ENCODE measurements around the gene SIGLEC14.
"Not testable (repeated sequence)": the region's sequence is repeated elsewhere in the genome, so short reads cannot be mapped to it uniquely, and the experiment has no call there.

The SIGLEC14 gene

GRCh38 chr19:51646730-51647129 lies at the start of gene SIGLEC14:
SIGLEC14 (minus strand) TSS chr19:51646825; CDS start chr19:51646759, 66 bp downstream.
- not testable (repeated sequence) for DNase-seq

- DNase-seq = no peak
Measured at GRCh38 chr19:51695702-51696315, 49.2 kb upstream of the SIGLEC14 start.

DNA sequence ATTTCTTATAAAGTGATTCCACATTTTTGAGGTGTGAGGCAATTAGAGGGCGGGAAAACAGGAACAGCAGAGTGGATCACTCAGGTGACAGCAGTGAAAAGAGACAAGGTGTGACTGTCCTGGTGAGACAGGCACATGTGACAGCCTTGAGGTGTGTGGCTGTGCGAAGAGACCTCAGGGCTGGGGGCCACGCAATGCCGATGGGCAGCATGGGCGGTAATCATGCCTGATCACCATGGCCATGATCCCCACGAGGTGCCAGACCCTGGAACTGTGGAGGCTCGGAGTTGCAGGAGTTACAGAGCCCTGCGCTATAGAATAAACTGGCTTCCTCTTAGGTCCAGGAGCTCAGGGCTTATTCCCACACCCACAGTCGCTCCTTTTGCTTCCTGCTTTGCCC lies 48.5 kb upstream of the SIGLEC14 start:
- DNase-seq = no peak

DNA sequence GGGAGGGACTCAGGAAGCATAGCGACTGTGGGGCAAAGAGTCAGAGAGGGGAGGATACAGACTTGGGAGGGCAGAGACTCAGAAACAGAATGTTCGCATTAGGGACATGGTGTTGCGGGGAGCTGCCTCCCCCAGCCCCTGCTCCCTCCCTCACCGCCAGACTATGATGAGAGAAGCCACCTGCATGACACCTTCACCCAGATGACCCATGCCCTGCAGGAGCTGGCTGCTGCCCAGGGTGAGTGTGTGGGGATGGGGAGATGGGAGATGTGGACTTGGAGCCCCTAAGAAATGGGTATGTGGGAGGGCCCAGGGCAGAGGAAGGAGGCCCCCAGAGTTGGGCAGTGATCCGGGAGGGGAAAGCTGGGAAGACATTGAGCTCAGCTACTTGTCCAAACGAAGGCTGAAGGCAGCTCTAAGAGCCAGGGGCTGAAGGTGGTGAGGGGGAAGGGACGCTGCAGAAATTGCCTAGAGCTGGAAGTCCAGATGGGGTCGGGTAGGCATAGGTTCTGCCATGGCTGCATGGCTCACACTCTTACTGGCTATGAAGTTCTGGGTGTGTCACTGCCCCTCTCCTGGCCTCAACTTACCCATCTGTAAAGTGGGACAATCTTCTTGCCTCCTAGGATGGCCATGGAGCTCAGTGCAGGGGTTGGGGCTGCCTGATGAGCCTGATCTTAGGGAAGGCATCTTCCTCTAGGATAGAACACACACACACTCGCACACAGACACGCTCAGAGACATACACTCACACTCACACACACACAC lies 47.9 kb upstream of the SIGLEC14 start:
- DNase-seq = no peak

DNA sequence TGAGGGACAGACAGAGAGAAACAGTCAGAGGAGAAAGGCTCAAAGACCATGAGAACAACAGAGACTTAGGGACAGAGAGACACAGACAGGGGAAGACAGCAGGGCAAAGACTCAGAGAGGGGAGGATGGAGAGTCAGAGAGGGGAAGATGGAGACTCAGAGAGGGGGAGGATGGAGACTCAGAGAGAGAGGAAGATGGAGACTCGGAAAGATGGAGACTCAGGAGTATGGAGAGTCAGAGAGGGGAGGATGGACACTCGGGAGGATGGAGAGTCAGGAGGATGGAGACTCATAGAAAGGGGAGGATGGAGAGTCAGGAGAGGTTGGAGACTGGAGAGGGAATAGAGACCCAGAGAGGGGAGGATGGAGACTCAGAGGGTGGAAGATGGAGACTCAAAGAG lies 47.2 kb upstream of the SIGLEC14 start:
- no peak for DNase-seq

- no peak for DNase-seq
Measured at GRCh38 chr19:51693260-51693659, 46.6 kb upstream of the SIGLEC14 start, which contains the start of gene SPACA6. SPACA6 (plus strand) TSS chr19:51693330; CDS start chr19:51693527, 197 bp downstream.

GRCh38 chr19:51692468-51692867 lies 45.8 kb upstream of the SIGLEC14 start:
- no peak for DNase-seq

DNA sequence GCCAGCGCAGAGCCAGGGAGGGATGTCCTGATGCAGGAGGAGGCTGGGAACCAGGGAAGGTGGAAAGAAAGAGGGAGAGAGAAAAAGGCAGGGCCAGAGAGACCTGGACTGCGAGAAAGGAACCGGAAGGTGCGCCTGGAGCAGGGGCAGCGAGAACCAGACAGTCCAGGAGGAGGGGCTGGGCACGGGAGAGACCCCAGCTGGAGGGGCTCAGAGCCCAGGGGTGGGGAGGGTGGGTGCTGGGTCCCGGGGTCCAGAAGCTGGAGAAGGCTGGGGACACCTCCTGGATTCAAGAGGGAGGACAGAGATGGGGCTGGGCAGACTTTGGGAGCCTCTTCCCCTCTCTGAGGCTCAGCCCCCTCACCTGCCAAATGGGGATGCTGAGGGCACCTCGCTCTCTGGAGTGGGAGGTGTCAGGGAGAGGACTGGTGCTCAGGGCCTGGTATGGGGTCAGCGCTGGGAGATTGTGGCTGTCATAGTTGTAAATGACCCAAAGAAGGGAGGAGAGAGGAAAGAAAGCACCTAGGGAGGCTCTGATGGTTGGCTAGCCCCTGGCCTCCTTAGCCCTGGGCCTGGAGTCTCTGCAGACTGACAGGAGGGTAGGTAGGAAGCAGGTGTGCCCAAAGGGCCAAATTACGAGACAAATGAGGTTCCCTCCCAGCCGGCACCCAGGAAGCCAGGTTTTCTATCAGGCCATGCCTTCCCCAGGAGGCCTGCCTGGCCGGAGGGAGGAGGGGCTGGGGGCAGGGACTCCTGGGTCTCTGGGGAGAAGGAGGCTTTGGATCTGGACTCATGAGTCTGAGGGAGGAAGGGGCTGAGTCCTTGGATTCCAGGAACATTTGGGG lies 45.2 kb upstream of the SIGLEC14 start:
- DNase-seq = no peak

- DNase-seq = peak; percentile 59
Measured at GRCh38 chr19:51691074-51691583, 44.5 kb upstream of the SIGLEC14 start.

GRCh38 chr19:51690454-51691073 lies 43.9 kb upstream of the SIGLEC14 start:
- peak; percentile 75 for DNase-seq

GRCh38 chr19:51689751-51690453 lies 43.3 kb upstream of the SIGLEC14 start:
- DNase-seq = peak; percentile 47

DNA sequence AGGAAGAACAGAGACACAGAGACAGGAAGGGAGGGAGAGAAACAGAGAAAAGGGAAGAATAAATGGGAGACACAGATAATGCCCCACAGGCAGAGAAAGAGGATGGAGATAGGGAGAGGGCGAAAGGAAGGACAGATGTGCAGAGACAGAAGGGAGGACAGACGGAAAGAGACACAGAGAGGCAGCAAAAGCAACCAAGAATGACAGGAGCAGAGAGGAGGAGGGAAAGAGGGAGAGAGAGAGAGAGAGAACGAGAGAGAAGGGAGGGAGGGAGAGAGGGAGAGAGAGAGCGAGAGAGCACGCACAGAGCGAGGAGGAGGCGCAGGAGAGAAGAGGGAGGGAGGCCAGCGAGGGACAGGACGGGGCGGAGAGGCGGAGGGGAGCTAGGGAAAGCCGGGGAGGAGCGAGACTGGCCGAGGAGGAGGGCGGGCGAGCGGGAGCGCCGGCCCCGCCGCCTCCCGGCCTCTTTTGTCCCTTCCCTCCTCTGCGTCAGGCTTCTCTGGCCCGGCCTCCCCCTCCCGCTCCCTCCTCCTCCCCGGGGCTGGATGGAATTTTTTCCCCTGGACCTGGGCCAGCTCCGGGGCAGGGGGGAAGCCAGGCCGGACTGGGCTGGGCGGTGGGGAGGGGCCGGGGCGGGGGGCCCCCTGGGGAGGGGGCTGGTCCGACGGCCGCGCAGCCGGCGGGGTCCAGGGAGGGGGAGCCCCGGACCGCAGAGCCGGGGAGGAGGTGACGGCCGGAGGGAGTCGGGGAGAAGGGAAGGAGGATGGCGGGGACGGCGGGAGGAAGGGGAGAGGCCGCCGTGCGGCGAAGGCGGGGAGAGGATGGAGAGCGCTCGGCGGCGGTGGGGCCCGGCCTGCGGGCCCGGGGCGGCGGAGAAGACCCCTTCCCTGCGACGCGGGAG lies 42.3 kb upstream of the SIGLEC14 start:
- DNase-seq = peak; percentile 95

GRCh38 chr19:51687791-51688670 lies 41.4 kb upstream of the SIGLEC14 start:
- DNase-seq = peak; percentile 79

DNA sequence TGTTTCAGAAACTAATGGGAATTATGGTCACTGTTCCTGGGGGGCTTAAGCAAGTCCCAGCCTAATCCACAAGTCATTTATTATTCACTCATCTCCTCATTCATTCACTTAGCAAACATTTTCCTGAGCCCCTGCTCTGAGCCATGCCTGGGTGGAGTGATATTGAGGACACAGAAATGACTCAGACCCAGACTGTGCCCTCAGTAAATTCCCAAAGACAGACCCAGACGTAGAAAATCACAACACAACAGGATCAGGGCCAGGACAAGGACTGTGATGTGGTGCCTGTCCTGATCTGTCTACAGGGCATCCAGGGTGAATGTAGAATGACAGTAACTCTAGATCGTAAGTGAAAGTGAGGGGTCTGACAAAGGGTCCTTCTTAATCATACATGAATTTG lies 39.5 kb upstream of the SIGLEC14 start:
- no peak for DNase-seq

DNA sequence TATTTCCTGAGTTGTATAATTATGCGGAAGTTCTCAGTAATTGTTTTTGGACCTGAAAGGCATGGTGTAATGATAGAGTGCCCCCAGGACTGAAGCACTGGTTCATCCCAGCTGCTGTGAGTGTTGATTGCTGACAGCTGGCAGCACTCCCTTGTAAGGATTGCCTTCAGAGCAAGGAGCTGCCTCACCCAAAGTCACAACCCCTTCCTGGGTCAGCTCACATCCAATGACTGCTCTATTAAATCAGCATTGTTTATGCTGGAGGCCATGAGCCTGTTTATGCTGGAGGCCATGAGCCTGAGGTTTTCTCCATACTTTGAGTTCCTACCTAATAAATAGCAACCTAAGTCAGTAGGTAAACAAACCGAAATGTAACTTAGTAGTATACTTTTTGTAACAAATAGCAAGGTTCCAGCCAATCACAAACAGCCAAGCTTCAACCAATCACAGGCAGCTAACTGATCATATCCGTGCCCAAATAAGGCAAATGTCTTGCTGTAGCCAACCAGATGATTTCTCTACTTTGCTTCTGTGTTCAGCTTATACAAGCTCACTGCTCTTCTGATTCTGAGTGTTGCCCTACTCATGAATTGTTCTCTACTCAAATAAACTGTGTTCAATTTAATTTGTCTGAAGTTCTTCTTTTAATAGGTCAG lies 34.8 kb upstream of the SIGLEC14 start:
- DNase-seq = no peak

- no peak for DNase-seq
Measured at GRCh38 chr19:51680474-51680873, 33.8 kb upstream of the SIGLEC14 start.

- DNase-seq = no peak
Measured at GRCh38 chr19:51676566-51677083, 30.0 kb upstream of the SIGLEC14 start.

- DNase-seq = not testable (repeated sequence)
Measured at GRCh38 chr19:51675911-51676565, 29.4 kb upstream of the SIGLEC14 start.

- no peak for DNase-seq
Measured at GRCh38 chr19:51668216-51668615, 21.6 kb upstream of the SIGLEC14 start.

Data from EL (cell line).